Erythroblast (primary cell): ENCODE measurements around the gene RBMS1.

Source experiments
- DNase-seq, 2 experiments: peaks; one replicate each; lab custom pipeline; 2025; lab: John Stamatoyannopoulos, UW
- GATA1 ChIP-seq: IDR thresholded peaks from 2 replicates; pipeline ENCODE4 v1.6.1; 2011; ENCODE audit warnings: low read depth, mild to moderate bottlenecking, control low read depth, low read length, moderate library complexity
- POLR2A ChIP-seq: IDR thresholded peaks from 2 replicates; pipeline ENCODE4 v1.6.1; 2011; ENCODE audit warnings: mild to moderate bottlenecking, low read length

Gene RBMS1

DNA sequence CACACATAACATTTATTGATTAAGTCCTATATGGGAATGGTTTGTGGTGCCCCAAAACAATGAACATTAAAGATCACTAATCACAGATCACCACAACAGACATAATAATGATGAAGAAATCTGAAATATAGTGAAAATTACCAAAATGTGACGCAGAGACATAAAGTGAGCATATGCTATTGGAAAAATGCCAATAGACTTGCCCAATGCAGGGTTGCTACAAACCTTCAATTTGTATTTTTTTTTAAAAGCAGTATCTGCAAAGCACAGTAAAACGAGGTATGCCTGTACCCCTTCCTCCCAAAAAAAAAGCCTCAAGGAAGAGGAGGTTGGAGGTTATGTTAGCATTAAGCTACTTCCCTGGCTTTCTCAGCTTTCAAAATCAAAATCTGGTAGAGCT lies 131.1 kb downstream of the RBMS1 start:
- no peak for DNase-seq
- TF ChIP-seq GATA1 = no peak
- no peak for TF ChIP-seq POLR2A

DNA sequence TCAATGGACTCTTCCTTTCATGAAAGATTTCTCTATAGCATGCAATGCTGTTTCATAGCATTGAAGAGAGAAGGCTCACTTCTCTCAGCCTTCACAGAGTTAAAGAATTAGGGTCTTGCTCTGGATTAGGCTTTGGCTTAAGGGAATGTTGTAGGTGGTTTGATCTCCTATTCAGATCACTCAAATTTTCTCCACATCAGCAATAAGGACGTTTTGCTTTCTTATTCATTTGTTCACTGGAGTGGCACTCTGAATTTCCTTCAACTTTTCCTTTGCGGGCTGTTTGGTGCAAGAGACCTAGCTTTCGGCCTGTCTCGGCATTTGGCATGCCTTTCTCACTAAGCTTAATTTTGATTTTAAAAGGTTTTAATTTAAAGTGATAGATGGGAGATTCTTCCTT lies 131.6 kb downstream of the RBMS1 start:
- no peak for DNase-seq
- TF ChIP-seq POLR2A = no peak
- TF ChIP-seq GATA1 = no peak

DNA sequence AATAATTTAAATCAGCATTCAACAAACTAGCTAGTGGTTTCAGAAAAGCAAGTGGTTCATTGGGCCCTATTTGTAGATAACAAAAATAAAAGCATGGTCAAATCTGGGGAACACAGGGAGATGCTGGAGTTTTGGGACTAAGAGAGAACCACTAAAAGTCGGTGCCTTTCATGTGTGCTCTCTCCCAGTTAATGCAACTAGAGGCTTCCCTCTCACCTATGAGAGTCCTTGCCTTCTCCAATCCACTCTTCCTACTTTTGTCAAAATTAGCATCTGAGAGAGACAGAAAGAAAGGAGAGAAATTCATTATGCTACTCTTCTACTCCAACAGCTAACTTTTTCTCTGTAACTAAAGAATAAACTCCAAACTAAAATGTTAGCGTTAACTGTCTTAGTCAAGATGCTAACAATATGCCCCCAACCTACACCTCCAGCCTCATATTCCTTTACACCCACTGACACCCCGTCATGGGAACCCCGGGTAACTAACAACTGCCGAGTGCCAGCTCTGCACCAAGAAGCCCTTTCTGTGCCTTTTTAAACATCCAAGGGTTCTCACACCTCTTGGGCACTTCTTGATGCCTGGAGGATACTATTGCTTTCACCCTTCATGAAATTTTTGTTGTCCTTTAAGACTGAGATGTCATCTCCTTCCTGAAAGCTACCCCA lies 133.4 kb downstream of the RBMS1 start:
- DNase-seq = no peak
- TF ChIP-seq GATA1 = no peak

DNA sequence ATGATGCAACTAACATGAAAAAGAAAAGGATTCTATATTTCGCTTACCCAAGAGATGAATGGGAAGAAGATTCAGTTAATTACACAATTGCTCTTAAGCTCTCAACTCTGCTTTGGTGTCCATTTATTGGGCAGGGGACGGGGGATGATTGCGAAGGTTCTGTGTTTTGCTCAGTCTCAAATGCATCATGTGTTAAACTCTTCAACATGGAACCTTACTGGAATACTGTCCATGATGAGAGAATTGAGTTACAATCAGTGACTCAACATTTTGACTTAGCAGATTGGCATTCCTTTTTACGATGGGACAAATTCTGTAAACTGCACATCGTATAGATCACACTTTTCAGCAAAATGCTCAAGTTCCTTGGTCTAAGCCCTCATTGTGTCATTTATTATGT lies 135.6 kb downstream of the RBMS1 start:
- no peak for DNase-seq
- TF ChIP-seq POLR2A (no peak), GATA1 (no peak)

DNA sequence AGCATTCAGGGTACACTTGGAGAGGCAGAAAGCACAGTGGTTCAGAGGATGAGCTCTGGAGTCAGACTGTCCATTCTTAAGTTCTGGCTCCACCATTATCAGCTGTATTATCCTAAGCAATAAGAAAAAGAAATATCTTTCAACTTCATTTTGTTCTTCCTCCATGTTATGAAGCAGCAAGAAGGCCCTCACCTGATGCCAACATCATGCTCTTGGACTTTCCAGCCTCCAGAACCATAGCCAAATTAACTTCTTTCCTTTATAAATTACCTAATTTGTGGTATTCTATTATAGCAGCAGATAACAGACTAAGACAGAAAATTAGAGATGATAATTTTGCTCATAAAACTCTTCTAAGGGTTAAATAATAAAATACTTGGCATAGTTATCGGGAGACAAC lies 137.1 kb downstream of the RBMS1 start:
- TF ChIP-seq POLR2A = no peak
- no peak for TF ChIP-seq GATA1
- DNase-seq = no peak

DNA sequence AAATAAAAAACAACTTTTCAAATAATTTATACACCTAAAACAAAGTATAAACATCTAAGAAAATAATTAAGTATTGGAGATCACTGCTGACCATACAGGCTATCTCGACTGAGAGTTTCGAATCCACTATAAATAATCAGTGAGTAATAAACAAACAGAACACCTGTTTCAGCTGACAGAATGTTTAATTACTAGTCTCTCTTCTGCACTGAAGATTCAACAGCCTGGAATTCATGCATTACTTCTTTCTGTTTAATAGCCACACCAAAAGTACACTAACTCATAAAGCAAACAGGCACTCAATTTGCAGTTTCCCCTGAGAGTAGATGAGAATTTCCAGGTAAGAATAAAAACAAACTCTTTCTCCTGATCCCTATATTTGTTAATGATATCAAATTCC lies 138.5 kb downstream of the RBMS1 start:
- no peak for DNase-seq
- TF ChIP-seq GATA1 = no peak

DNA sequence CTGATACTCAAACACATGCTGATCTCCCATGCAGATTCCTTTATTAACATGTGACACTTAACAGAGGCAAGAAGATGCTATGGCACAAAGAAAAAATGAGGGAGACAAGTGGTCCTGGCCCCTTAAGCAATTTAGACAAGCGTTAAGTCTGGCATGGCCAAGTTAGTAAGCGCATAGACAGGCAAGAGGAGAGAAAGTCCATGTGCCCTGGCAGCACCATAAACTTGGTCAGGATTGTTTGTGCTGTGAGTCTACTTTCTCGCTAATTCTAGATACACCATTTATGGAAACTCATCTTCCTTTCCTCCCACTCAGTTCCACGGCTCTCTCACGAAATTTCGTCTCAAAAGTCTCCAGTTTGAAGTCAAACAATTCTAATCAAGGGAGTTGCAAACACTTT lies 138.9 kb downstream of the RBMS1 start:
- TF ChIP-seq POLR2A = no peak
- TF ChIP-seq GATA1 = no peak
- DNase-seq = no peak

DNA sequence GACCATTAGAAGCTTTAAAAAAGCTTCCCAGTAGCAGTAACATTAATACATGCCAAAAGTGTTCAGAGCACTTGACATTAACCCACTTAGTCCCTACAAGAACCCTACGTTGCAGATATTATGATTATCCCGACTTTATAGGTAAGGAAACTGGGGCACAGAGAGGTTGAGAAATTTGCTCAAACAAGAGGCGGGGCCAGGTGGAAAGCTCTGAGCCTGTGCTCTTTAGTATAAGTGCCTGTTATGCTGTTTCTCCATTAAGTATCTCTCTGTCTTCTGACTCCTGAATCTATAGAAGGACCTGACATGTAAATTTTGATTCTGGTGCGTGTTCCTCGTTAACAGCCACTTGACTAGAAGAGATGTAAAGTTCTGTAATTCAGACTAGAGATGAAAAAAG lies 139.8 kb downstream of the RBMS1 start:
- TF ChIP-seq POLR2A (no peak), GATA1 (no peak)
- DNase-seq = no peak

DNA sequence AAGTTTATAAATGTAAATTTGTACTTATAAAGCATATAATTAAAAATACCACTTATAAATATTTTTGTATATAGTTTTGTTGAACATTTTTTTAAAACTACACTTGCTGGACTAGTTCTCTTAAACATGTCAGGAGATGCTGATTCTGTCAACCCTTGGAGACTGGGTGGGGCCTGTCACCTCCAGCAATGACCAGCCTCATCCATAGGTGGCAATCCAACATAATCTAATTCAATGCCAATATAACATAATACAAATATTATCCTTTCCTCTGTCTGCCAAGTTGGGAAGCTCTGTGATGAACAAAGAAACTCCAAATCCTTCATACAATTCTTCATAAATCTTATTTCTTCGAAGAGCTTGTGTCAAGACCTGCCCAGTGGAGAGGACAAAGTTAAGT lies 140.4 kb downstream of the RBMS1 start:
- no peak for TF ChIP-seq GATA1
- TF ChIP-seq POLR2A = no peak
- DNase-seq = peak; percentile 36 to 45

DNA sequence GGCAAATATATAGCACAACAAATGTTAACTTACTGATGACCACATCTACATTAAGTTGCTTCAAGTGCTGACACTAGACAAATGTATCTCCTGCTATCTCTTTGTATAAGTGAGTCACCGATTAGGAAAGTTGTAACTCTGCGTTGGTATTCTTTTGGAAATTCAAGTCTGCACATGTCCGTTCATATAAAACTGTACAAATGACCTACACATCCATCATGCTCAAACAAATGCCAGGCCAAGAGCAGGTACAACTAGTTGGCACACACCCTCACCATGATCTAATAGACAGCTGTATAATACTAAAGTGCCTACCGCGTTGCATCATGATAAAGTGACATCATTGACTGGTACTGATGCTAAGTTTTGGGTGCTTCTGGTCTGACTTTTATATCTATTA lies 141.1 kb downstream of the RBMS1 start:
- no peak for TF ChIP-seq POLR2A
- TF ChIP-seq GATA1 = no peak
- DNase-seq = no peak

DNA sequence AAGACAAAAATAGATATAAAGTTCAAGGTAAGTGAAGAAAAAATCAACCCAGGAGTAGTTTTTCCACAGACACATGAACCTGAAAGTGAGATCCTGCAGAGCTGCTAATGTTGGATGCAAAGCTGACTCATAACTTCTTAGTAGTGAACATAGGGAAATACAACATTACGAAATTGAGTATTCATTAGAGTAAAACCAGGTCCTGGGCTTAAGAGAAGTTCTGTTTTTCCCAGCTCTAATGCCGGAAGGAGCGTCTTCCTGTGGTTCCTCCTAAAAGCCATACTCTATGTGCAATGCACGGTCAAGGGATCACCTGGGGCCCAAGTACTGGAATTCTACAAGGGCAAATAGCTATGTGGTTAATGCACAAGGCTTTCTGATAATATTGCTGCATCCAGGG lies 141.7 kb downstream of the RBMS1 start:
- DNase-seq = no peak
- no peak for TF ChIP-seq GATA1
- no peak for TF ChIP-seq POLR2A

DNA sequence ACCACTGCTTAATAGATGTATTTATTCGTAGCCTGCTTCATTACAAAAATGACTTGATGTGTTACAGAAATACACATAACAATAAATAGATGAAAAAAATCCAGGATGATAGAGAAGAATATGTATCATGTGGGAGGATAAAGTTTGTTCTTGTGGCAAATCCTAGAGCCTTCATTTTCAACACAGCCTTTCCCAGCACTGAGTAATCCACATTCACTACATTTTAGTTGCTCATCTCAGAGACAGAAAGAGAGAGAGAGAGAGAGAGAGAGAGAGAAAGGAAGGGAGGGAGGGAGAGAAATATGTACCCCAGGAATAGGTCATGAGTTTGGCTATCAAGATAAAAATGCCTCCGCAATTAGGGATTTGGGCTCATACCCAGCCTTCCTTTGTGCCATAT lies 144.3 kb downstream of the RBMS1 start:
- DNase-seq = no peak
- TF ChIP-seq GATA1 (no peak), POLR2A (no peak)

DNA sequence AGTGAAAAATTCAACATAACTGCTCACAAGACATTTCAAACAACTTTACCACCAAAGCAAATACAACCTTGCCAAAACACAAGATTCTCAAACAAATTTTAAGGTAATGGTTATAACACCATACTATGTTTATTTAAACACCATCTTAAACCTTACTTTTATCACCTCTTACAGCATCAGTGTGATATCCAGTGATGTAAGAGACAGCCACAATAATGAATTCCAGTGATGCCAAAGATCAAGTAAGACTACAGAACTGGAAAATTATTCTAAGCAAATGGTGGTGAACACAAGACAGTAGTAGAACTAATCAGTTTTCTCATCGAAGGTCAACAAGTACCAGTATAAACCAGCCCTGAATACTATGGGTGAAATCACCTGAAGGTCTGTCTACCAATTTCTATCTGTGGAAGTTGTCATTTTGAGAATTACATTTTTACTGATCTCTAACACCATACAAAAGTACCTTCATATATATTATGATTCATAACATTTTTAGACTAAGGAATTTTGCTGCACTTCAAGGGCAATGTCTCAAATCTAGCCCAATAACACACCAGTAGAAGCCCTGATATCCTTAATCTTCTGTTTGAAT lies 146.2 kb downstream of the RBMS1 start:
- DNase-seq = no peak
- TF ChIP-seq GATA1 = no peak
- TF ChIP-seq POLR2A = no peak

DNA sequence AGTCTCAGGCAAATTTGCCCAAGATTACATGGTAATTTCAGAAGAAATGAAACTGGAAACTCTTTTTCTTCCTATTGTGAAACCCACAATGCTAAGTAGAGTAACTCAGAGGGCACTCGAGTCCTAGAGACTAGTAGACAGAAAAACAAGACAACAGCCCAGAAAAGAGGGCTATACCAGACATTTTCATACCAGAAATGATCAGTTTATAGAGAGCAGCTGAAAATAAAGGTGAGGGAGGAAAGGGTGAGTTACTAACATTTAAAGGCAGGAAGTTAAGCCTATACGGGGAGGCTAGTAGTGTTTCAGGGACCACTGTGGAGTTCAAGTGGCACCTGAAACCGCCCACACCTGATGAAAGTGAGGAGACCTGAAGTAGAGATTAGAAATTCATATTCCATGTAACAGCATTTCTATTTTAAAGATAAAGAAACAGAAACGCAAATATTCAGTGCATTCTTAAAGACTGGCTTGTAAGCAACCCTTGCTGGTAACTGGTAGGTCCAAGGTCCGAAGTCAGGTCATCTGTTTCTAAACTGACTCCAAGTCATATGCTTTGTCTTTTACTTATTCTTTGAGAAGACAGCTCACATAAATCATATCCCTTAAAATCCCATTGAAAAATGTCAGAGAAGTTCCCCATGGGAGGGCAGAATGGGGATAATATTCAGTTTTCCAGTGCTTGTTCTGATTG lies 148.4 kb downstream of the RBMS1 start:
- DNase-seq = no peak
- TF ChIP-seq GATA1 (no peak), POLR2A (no peak)
